ENCODE measurements around the gene AKNA. TPM values are rescaled to one million over a fixed set of nuclear protein-coding genes. Genes with fewer than 3 reads are reported as not detected.

The AKNA gene
- polyA plus RNA-seq, 4 donors, result 3.4 to 22.0 (median 12.8) TPM

DNA sequence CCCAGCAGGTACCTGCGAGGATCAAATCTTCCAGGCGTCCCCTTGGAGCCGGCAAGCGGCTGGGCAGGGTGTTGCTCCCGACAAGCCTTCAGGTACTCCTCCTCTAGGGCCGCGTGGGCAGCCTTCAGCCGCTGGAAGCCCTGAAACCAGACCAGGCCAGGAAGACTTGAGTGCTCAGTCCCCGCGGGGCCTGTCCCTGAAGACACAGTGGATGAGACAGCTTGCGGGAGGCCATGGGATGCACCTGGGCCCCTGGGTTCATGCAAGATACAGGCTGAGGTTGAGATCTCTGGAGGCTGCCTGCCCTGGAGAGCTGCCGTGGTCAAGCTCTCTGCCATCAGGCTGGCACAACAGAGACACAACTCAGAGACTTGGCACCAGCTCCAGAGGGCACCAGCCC is 25.4 kb downstream of the AKNA start:
- Histone ChIP-seq H3K4me1 (ENCODE audit: control insufficient read depth in 3 of 3, insufficient read depth in 2 of 3, low read depth in 1 of 3, low read length in 2 of 3) (peaks cover 0 to 8% (median 1%) of the 10 kb centered on the region in 3 donors), H3K36me3 (ENCODE audit: control insufficient read depth in 3 of 3, insufficient read depth in 2 of 3, low read depth in 1 of 3, low read length in 3 of 3) (peaks cover 13 to 58% (median 32%) of the 10 kb centered on the region in 3 donors), H3K4me3 (ENCODE audit: low read depth in 1 of 3, low read length in 3 of 3) (no peak overlapping the region), H3K9me3 (ENCODE audit: control insufficient read depth in 2 of 2, insufficient read depth in 1 of 2, low read depth in 1 of 2, low read length in 1 of 2) (no peaks in the 10 kb centered on the region), H3K27ac (ENCODE audit: low read depth in 1 of 3, low read length in 2 of 3) (peak overlapping the region in 1 of 3 donors; percentile 46), H3K27me3 (ENCODE audit: control insufficient read depth in 3 of 3, insufficient read depth in 3 of 3, low read length in 3 of 3) (no peaks in the 10 kb centered on the region)
- DNase-seq (no peak), FAIRE-seq (no peak)
- 88 to 92% (median 89%) methylated on average over 12 of the region's 12 CpGs for WGBS, 3 donors

DNA sequence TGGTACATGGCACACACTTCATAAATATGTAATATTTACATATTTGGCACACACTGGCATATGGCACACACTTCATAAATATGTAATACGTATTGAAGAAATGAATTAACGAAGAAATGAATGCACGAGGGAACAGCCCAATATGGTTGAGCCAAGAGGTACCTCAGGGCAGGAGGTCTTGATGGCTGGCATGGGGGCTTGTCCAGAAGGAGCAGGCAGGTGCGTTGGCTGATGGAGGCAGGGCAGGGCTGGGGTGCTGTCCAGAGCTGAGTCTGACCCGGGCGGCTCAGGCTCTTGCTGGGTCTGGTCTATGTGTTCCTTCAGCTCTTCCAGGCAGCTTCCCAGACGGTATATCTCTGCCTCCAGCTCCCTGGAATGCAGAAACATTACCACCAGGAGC is 26.2 kb downstream of the AKNA start:
- H3K4me3 ChIP-seq (ENCODE audit: low read depth in 1 of 3, low read length in 3 of 3), result no peak overlapping the region
- no peaks in the 10 kb centered on the region for H3K9me3 ChIP-seq (ENCODE audit: control insufficient read depth in 2 of 2, insufficient read depth in 1 of 2, low read depth in 1 of 2, low read length in 1 of 2)
- H3K36me3 ChIP-seq (ENCODE audit: control insufficient read depth in 3 of 3, insufficient read depth in 2 of 3, low read depth in 1 of 3, low read length in 3 of 3), result peaks cover 13 to 61% (median 31%) of the 10 kb centered on the region in 3 donors
- DNase-seq, result no peak
- 95% methylated on average over 7 of the region's 7 CpGs for WGBS, 3 donors
- no peak overlapping the region for H3K27ac ChIP-seq (ENCODE audit: low read depth in 1 of 3, low read length in 2 of 3)
- no peaks in the 10 kb centered on the region for H3K27me3 ChIP-seq (ENCODE audit: control insufficient read depth in 3 of 3, insufficient read depth in 3 of 3, low read length in 3 of 3)
- FAIRE-seq, result no peak
- peaks cover 0 to 4% (median 1%) of the 10 kb centered on the region in 3 donors for H3K4me1 ChIP-seq (ENCODE audit: control insufficient read depth in 3 of 3, insufficient read depth in 2 of 3, low read depth in 1 of 3, low read length in 2 of 3)

DNA sequence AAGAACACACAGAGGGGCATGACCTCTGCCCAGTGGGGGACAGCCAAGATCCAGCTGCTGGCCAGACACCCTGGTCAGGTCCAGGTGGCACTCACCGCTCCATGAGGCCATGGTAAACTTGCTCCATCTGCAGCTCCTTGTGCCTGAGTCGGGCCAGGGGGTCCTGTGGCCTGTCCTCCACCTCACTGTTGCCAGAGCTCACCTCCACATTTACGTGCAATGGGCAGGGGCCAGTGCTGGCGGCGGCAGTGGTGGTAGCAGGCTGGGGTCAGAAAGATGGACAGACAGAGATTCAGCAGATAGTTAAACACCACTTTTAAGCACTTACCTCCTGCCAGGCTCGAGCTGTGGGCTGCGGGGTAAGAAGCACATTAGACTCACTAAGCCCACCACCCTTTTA is 28.0 kb downstream of the AKNA start:
- peaks cover 21 to 68% (median 31%) of the 10 kb centered on the region in 3 donors for H3K36me3 ChIP-seq (ENCODE audit: control insufficient read depth in 3 of 3, insufficient read depth in 2 of 3, low read depth in 1 of 3, low read length in 3 of 3)
- no peak for DNase-seq
- no peak overlapping the region for H3K27ac ChIP-seq (ENCODE audit: low read depth in 1 of 3, low read length in 2 of 3)
- H3K4me3 ChIP-seq (ENCODE audit: low read depth in 1 of 3, low read length in 3 of 3), result no peak overlapping the region
- H3K27me3 ChIP-seq (ENCODE audit: control insufficient read depth in 3 of 3, insufficient read depth in 3 of 3, low read length in 3 of 3), result no peaks in the 10 kb centered on the region
- no peaks in the 10 kb centered on the region for H3K9me3 ChIP-seq (ENCODE audit: control insufficient read depth in 2 of 2, insufficient read depth in 1 of 2, low read depth in 1 of 2, low read length in 1 of 2)
- WGBS, 3 donors, result 94 to 97% (median 95%) methylated on average over 7 of the region's 7 CpGs
- no peak for FAIRE-seq
- peaks cover 0 to 3% (median 1%) of the 10 kb centered on the region in 3 donors for H3K4me1 ChIP-seq (ENCODE audit: control insufficient read depth in 3 of 3, insufficient read depth in 2 of 3, low read depth in 1 of 3, low read length in 2 of 3)

DNA sequence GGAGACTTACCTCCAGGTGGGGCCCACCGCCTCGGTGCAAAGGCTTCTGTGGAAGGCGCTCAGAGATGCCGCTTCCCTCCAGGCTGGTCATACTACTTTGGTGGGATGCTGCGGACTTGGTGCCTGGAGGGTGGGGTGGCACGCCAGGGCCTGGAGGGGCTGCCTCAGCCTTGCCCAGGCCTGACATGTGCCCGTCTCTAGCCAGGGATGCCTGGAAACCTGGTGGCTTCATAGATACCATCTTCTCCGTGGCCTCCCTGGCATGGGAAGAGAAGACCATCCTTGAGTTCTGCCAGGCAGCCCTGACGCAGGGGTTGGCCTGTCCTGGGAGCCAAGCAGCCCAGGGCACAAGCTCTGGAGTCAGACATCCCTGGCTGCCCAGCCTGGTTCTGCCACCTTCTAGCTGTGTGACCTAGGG is 29.9 kb downstream of the AKNA start:
- Histone ChIP-seq H3K27ac (ENCODE audit: low read depth in 1 of 3, low read length in 2 of 3) (no peak overlapping the region), H3K36me3 (ENCODE audit: control insufficient read depth in 3 of 3, insufficient read depth in 2 of 3, low read depth in 1 of 3, low read length in 3 of 3) (peaks cover 22 to 64% (median 27%) of the 10 kb centered on the region in 3 donors), H3K4me1 (ENCODE audit: control insufficient read depth in 3 of 3, insufficient read depth in 2 of 3, low read depth in 1 of 3, low read length in 2 of 3) (no peaks in the 10 kb centered on the region), H3K27me3 (ENCODE audit: control insufficient read depth in 3 of 3, insufficient read depth in 3 of 3, low read length in 3 of 3) (no peaks in the 10 kb centered on the region), H3K9me3 (ENCODE audit: control insufficient read depth in 2 of 2, insufficient read depth in 1 of 2, low read depth in 1 of 2, low read length in 1 of 2) (no peaks in the 10 kb centered on the region), H3K4me3 (ENCODE audit: low read depth in 1 of 3, low read length in 3 of 3) (no peak overlapping the region)
- no peak for FAIRE-seq
- no peak for DNase-seq
- WGBS, 3 donors, result 96 to 99% (median 97%) methylated on average over 9 of the region's 9 CpGs

DNA sequence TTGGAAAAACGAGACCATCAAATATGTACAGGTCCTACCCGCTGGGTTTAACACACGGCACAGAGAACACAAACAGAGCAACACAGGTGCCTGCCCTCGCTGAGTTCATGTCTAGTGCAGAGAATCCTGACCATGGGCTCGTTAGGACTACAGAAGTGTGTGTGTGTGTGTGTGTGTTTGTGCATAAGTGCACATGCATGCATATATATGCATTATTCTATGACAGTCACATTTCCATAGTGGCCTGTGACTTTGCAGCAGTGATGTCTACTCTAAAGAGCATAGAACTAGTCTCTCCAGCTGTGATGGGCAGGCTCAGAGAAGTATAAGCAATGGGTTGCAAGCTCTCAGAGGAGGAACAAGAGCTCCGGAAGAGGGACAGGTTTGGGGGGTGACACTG is 30.4 kb downstream of the AKNA start:
- peaks cover 22 to 61% (median 27%) of the 10 kb centered on the region in 3 donors for H3K36me3 ChIP-seq (ENCODE audit: control insufficient read depth in 3 of 3, insufficient read depth in 2 of 3, low read depth in 1 of 3, low read length in 3 of 3)
- 94 to 95% (median 94%) methylated on average over 6 of the region's 6 CpGs for WGBS, 3 donors
- DNase-seq, result no peak

DNA sequence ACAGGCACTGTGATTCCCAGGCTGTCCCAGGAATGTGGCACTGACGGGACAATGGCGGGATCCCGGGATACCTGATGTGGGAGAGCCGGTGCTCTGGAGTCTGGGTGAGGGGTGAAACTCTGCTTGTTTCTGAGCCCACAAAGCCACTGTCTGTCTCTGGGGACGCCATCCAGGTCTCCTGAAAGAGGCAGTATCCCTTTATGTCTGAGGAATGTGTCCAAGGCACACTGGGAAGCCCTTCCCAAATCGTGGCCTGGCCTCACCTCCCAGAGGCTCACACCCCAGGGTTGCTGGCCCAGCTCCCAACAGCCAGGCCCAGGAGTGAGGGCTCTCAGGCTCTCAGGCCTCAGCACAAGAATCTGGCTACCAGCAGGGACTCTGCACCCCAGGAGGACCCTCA is 31.0 kb downstream of the AKNA start:
- Histone ChIP-seq H3K36me3 (ENCODE audit: control insufficient read depth in 3 of 3, insufficient read depth in 2 of 3, low read depth in 1 of 3, low read length in 3 of 3) (peaks cover 20 to 55% (median 25%) of the 10 kb centered on the region in 3 donors), H3K9me3 (ENCODE audit: control insufficient read depth in 2 of 2, insufficient read depth in 1 of 2, low read depth in 1 of 2, low read length in 1 of 2) (no peaks in the 10 kb centered on the region), H3K27me3 (ENCODE audit: control insufficient read depth in 3 of 3, insufficient read depth in 3 of 3, low read length in 3 of 3) (no peaks in the 10 kb centered on the region), H3K4me1 (ENCODE audit: control insufficient read depth in 3 of 3, insufficient read depth in 2 of 3, low read depth in 1 of 3, low read length in 2 of 3) (no peaks in the 10 kb centered on the region), H3K4me3 (ENCODE audit: low read depth in 1 of 3, low read length in 3 of 3) (no peak overlapping the region), H3K27ac (ENCODE audit: low read depth in 1 of 3, low read length in 2 of 3) (no peak overlapping the region)
- FAIRE-seq (no peak), DNase-seq (no peak)
- WGBS, 3 donors, result 87 to 93% (median 87%) methylated on average over 6 of the region's 6 CpGs

More for the DNA sequence above, 30.4 kb downstream of the AKNA start:
- Histone ChIP-seq H3K9me3 (ENCODE audit: control insufficient read depth in 2 of 2, insufficient read depth in 1 of 2, low read depth in 1 of 2, low read length in 1 of 2) (no peaks in the 10 kb centered on the region), H3K4me3 (ENCODE audit: low read depth in 1 of 3, low read length in 3 of 3) (no peak overlapping the region), H3K4me1 (ENCODE audit: control insufficient read depth in 3 of 3, insufficient read depth in 2 of 3, low read depth in 1 of 3, low read length in 2 of 3) (no peaks in the 10 kb centered on the region), H3K27me3 (ENCODE audit: control insufficient read depth in 3 of 3, insufficient read depth in 3 of 3, low read length in 3 of 3) (no peaks in the 10 kb centered on the region), H3K27ac (ENCODE audit: low read depth in 1 of 3, low read length in 2 of 3) (no peak overlapping the region)
- FAIRE-seq, result no peak

DNA sequence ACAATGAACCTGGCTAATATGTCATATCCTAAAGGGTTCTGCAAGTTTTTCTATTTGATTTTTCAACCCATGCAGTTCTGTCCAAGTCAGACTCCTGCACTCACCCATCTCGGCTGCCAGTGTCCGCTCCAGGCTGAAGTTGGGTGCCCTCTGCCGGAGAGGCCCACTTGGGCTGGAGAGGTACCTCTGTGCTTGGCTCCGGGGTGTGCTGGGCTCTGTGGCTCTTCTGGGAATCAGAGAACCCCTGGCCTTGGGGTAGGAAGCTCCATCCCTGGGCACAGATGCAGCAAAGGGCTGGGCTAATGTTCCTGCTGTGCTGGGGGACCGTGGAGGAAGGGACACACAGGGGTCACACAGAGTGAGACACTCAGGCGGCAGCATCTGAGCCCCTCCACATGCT is 32.0 kb downstream of the AKNA start:
- H3K27me3 ChIP-seq (ENCODE audit: control insufficient read depth in 3 of 3, insufficient read depth in 3 of 3, low read length in 3 of 3), result no peaks in the 10 kb centered on the region
- no peaks in the 10 kb centered on the region for H3K9me3 ChIP-seq (ENCODE audit: control insufficient read depth in 2 of 2, insufficient read depth in 1 of 2, low read depth in 1 of 2, low read length in 1 of 2)
- H3K27ac ChIP-seq (ENCODE audit: low read depth in 1 of 3, low read length in 2 of 3), result no peak overlapping the region
- H3K36me3 ChIP-seq (ENCODE audit: control insufficient read depth in 3 of 3, insufficient read depth in 2 of 3, low read depth in 1 of 3, low read length in 3 of 3), result peaks cover 14 to 55% (median 25%) of the 10 kb centered on the region in 3 donors
- no peak for DNase-seq
- FAIRE-seq, result no peak
- WGBS, 3 donors, result 93 to 96% (median 95%) methylated on average over 6 of the region's 6 CpGs
- no peaks in the 10 kb centered on the region for H3K4me1 ChIP-seq (ENCODE audit: control insufficient read depth in 3 of 3, insufficient read depth in 2 of 3, low read depth in 1 of 3, low read length in 2 of 3)
- no peak overlapping the region for H3K4me3 ChIP-seq (ENCODE audit: low read depth in 1 of 3, low read length in 3 of 3)

DNA sequence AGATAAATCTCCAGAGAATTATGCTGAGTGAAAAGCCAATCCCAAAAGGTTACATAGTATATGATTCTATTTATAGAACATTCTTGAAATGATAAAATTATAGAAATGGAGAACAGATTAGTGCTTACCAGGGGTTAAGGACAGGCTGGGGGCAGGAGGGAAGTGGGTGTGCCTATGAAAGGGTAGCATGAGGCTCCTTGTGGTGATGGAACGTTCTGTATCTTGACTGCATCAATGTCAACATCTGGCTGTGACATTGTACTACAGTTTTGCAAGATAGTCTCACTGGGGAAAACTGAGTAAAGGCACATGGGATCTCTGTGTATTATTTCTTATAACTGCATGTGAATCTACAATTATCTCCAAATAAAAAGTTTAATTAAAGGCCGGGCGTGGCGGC is 35.9 kb downstream of the AKNA start:
- DNase-seq (no peak), FAIRE-seq (no peak)
- H3K4me1 ChIP-seq (ENCODE audit: control insufficient read depth in 3 of 3, insufficient read depth in 2 of 3, low read depth in 1 of 3, low read length in 2 of 3), result no peaks in the 10 kb centered on the region
- no peaks in the 10 kb centered on the region for H3K9me3 ChIP-seq (ENCODE audit: control insufficient read depth in 2 of 2, insufficient read depth in 1 of 2, low read depth in 1 of 2, low read length in 1 of 2)
- H3K36me3 ChIP-seq (ENCODE audit: control insufficient read depth in 3 of 3, insufficient read depth in 2 of 3, low read depth in 1 of 3, low read length in 3 of 3), result peaks cover 14 to 57% (median 21%) of the 10 kb centered on the region in 3 donors
- H3K4me3 ChIP-seq (ENCODE audit: low read depth in 1 of 3, low read length in 3 of 3), result no peak overlapping the region
- no peaks in the 10 kb centered on the region for H3K27me3 ChIP-seq (ENCODE audit: control insufficient read depth in 3 of 3, insufficient read depth in 3 of 3, low read length in 3 of 3)
- no peak overlapping the region for H3K27ac ChIP-seq (ENCODE audit: low read depth in 1 of 3, low read length in 2 of 3)
- WGBS, 3 donors, result 81 to 85% (median 84%) methylated on average over 4 of the region's 4 CpGs
